HG03354 (cell line): ENCODE measurements around the gene HSDL2.
A peak's percentile ranks its signal among the peaks of the same experiment; 100 is the strongest.

Source experiments
- ATAC-seq: cut with Tn5 transposase; IDR thresholded peaks from one replicate; pipeline ENCODE4 v1.9.1; 2021; ENCODE audit warnings: mild to moderate bottlenecking; ENCODE audit not compliant: unreplicated experiment, poor library complexity, severe bottlenecking

HSDL2 gene

GRCh38 chr9:112380102-112380824 is at the start of gene HSDL2:
TSS of gene HSDL2 (plus strand) at chr9:112380108. CDS start at chr9:112380164, 56 bp downstream.
- ATAC-seq: peak; percentile 31

GRCh38 chr9:112331674-112331952 is 48.3 kb upstream of the HSDL2 start:
- no peak for ATAC-seq

- ATAC-seq: no peak
Observed at GRCh38 chr9:112332214-112332613, 47.7 kb upstream of the HSDL2 start.

- ATAC-seq: no peak
Observed at GRCh38 chr9:112332674-112332976, 47.3 kb upstream of the HSDL2 start.

DNA sequence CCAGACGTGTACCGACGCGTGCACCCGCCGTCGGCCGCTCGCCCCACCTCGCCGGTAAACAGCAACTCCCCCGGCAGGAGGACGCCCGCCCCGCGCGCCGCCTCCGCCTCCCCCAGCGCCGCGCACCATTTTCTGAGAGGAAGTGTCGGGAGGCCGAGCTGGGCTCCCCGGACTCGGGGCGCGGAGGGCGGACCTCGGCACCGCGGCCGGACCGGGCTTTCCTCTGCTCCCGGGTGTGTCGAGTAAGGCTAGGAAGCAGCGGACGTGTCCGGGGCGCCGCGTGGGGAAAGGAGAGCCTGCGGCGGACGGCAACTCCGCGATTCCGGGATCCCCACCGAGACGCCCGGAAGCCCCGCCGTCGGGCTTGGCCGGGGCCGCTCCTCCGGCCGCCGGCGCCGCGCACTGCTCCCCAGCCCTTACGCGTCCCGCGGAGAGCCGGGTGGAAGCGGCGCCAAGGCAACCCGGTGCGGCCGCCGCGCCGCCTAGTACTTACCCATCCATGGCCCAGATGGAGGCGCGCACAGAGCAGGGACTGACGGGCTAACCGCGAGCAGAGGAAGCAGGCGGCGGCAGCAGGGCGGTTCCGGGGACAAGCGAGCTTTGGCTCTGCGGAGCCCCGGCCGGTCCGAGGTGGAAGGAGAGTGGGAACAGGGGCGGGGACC is 46.8 kb upstream of the HSDL2 start, which contains the start of gene PTBP3:
Gene PTBP3, minus strand, starts transcription at position 643 of the 662 bp plus-strand sequence. CDS start 35,754 bp downstream, outside the sequence.
- peak; percentile 60 for ATAC-seq

DNA sequence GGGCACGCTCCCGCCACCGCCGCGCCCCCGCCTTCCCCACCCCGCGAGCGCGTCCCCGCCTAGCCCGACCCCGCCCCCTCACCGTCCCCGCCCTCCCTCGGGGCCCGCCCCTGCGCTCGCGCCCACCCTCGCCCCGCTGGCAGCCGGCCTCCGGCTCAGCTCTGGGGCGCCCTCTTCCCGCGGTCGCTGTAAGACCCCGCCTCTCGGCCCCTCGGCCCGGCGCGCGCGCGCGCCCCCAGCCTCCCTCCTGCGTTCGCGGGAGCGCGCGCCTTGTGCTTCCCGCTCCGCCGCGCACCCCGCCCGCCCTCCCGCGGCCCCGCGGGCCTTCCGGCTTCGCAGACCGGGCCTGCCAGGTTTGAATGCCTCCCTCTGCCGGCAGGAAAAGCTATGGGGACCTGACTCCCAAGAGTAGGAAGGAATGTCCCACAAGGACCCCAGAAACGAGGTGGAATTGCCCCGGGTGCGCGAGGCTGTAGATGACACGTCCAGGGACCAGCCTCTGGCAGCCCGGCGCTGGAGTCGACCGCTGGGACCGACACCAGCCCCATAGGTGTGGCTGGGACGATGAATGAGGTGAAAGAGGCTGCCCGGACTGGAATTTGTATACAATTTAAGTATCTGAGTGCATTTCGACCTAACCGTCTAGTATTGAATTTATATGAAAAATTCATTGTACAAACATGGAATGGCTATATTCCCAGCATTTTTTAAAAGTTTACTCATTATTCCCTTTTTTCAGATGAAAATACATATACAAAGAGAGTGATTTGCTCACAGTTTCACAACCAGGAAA is 46.1 kb upstream of the HSDL2 start:
- peak; percentile 74 for ATAC-seq

GRCh38 chr9:112334432-112334841 is 45.5 kb upstream of the HSDL2 start:
- no peak for ATAC-seq

GRCh38 chr9:112337547-112337946 is 42.4 kb upstream of the HSDL2 start:
- ATAC-seq: no peak

- ATAC-seq: no peak
Observed at GRCh38 chr9:112338561-112338960, 41.3 kb upstream of the HSDL2 start.

GRCh38 chr9:112339886-112340285 is 40.0 kb upstream of the HSDL2 start:
- ATAC-seq: no peak

- no peak for ATAC-seq
Observed at GRCh38 chr9:112341730-112342129, 38.2 kb upstream of the HSDL2 start.

- ATAC-seq: no peak
Observed at GRCh38 chr9:112348257-112349007, 31.5 kb upstream of the HSDL2 start.

DNA sequence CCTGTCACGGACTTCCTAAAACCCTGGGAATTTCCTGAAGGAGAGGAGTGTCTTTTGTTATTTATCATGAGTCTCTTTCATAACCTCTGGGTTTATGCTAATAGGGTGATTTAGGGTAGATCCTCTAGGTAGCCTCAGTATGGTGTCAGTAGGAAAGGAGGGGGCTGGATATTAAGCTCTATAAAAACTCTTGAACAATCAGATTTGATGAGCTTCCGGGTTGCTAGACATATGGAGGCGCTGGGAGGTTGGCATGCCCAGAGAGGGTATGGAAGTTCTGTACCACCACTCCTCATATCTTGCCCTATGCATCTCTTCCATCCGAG is 30.9 kb upstream of the HSDL2 start:
- ATAC-seq: no peak

- no peak for ATAC-seq
Observed at GRCh38 chr9:112351184-112351583, 28.7 kb upstream of the HSDL2 start.

DNA sequence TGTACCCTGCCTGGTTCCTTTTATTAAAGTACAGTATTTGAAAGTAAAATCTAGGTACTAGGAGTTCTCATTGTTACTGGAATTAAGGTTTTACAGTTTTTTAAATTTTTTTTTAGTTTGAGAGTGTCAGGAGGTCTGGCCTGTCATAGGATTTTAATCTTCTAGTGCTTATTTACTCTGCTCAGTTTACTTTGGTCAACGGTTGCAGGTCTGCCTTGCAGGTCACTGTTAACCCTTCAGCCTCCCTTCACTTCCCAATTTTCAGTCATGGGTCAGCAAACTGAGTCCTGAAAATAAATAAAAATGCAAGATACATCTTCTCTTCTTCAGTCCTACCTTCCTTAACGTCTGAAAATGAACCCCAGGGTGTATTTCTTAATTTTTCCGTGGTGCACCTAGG is 27.7 kb upstream of the HSDL2 start:
- no peak for ATAC-seq

DNA sequence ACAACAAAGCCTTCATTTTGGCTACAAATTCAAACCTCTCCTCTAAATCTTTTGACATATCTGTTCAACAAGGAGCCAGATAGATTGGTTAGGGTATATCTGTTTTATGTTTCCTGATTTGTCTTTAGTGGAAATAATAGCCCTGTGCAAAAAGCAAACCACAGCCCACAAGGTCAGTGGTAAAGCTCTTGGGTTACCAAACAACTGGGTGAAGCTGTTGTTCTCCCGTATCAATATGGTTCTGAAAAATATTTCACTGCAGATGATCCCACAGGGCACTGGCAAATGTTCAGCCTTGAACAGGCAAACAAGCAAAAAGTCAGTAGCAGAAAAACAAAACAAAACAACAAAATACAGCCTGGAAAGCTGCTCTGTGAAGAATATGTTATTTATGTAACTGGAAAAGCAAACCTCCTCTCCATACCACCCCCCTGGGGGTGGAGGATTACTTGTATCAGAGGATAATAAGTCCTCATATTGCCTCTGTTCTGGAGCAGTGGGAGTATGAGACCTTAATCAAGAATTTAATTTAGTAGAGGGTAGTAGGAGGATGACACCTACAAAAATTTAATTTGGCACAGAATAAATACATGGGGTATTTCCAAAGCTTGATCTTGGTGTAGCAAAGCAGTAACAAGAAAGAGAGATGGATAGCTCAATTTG is 25.7 kb upstream of the HSDL2 start:
- ATAC-seq: no peak

DNA sequence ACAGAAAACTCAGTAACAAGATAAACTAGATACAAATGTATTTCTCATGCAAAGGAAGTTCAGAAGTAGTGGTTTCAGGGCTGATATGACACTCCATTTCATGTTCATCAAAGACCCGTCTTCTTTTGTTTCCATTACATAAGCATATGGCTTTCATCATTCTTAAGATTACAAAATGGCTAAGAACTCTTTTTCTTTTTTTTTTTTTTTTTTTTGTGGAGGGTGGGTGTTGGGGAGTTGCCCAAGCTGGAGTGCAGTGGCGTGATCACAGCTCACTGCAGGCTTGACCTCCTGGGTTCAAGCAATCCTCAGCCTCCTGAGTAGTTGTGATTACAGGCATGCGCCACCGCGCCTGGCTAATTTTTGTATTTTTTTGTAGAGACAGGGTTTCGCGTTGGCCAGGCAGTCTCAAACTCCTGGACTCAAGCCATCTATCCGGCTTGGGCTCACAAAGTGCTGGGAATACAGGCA is 24.4 kb upstream of the HSDL2 start:
- ATAC-seq: no peak

DNA sequence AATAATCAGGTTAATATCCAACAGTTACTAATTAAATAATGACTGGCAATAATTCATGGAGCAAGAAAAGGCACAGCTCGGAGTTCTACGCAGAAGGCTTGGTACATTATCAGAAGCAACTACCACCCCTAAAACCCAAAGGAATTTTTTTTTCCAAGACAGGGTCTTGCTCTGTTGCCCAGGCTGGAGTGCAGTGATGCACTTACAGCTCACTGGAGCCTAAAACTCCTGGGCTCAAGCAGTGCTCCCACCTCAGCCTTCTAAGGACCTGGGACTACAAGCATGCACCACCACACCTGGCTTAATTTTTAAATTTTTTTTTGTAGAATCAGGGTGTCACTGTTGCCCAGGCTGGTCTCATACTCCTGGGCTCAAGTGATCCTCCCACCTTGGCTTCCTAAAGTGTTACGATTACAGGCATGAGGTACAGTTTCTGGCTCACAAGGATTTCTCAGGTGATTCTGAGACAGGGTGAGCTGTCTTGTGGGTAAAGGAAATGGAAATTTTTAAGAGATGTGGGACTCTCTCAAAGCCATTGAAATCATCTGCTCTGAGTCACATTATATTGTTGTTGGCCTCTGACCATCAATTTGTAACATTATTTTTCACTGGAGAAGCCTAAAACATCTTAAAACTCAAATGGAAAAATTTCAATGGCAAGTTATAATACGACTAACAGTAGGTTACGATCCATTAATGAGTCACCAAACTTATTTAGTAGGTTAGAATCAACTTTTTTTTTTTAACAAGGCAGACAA is 19.7 kb upstream of the HSDL2 start:
- no peak for ATAC-seq

GRCh38 chr9:112361601-112362000 is 18.3 kb upstream of the HSDL2 start:
- ATAC-seq: no peak
